IMR-90 (cell line): ENCODE measurements around the gene RFTN1. TPM values are rescaled to one million over a fixed set of nuclear protein-coding genes. Genes with fewer than 3 reads are reported as not detected.

Experiments used
- ATAC-seq: fragments of 200-7000 bp; cut with Tn5 transposase; 2 replicates; pipeline ENCODE4 v1.9.1; 2020; ENCODE audit warnings: low read depth, mild to moderate bottlenecking, moderate library complexity
- BruUV-seq: library from RNA; stranded (reverse); fragments of 400-500 nt; replicated peaks from 2 replicates; lab custom pipeline; 2021; lab: Mats Ljungman, UMichigan
- CTCF ChIA-PET: fragments of 300-600 bp; formaldehyde crosslinking; extraction: SDS; loops from one replicate; lab custom pipeline; 2021; ENCODE audit warnings: antibody characterized with exemption; lab: Yijun Ruan, JAX
- POLR2A ChIA-PET: fragments of 300-600 bp; sonication (Branson Sonifier 250); formaldehyde crosslinking; loops from one replicate; lab custom pipeline; 2022; ENCODE audit warnings: antibody characterized with exemption; ENCODE audit not compliant: unreplicated experiment; lab: Charles Lee
- DNase-seq: peaks from one replicate; pipeline ENCODE4 v3.0.0; 2013
- H2AFZ ChIP-seq: replicated peaks from 2 replicates; pipeline ENCODE3; 2013; ENCODE audit warnings: low read length, mild to moderate bottlenecking; ENCODE audit not compliant: poor library complexity
- H2AK5ac ChIP-seq: 2 replicates; pipeline ENCODE4 v1.6.1; 2013; ENCODE audit warnings: low read depth, low read length, inconsistent platforms
- H2AK9ac ChIP-seq: replicated peaks from 2 replicates; pipeline ENCODE3; 2013; ENCODE audit warnings: mild to moderate bottlenecking, low read depth, low read length, moderate library complexity; ENCODE audit not compliant: poor library complexity
- H2BK120ac ChIP-seq: 2 replicates; pipeline ENCODE4 v1.6.1; 2013; ENCODE audit warnings: low read depth, low read length, inconsistent platforms
- H2BK15ac ChIP-seq: 3 replicates; pipeline ENCODE4 v1.6.1; 2013; ENCODE audit warnings: low read depth, low read length, inconsistent platforms
- H2BK20ac ChIP-seq: 2 replicates; pipeline ENCODE4 v1.6.1; 2013; ENCODE audit warnings: low read depth, mild to moderate bottlenecking, inconsistent platforms, low read length, moderate library complexity
- H2BK5ac ChIP-seq: 2 replicates; pipeline ENCODE4 v1.6.1; 2013; ENCODE audit warnings: mild to moderate bottlenecking, low read depth, low read length, inconsistent platforms; ENCODE audit not compliant: poor library complexity, severe bottlenecking
- H3K14ac ChIP-seq: replicated peaks from 2 replicates; pipeline ENCODE4 v1.6.1; 2013; ENCODE audit warnings: low read depth, low read length, inconsistent platforms
- H3K18ac ChIP-seq: 2 replicates; pipeline ENCODE4 v1.6.1; 2013; ENCODE audit warnings: low read depth, low read length, control low read depth
- H3K23ac ChIP-seq: 2 replicates; pipeline ENCODE4 v1.6.1; 2013; ENCODE audit warnings: low read depth, low read length, inconsistent platforms
- H3K27ac ChIP-seq: 2 replicates; pipeline ENCODE4 v1.5.1; 2013; ENCODE audit warnings: mild to moderate bottlenecking, control low read depth, low read length; ENCODE audit not compliant: insufficient read depth
- H3K27me3 ChIP-seq: 2 replicates; pipeline ENCODE4 v1.6.1; 2013; ENCODE audit warnings: low read length; ENCODE audit not compliant: control insufficient read depth, insufficient read depth
- H3K36me3 ChIP-seq: 2 replicates; pipeline ENCODE4 v1.6.1; 2013; ENCODE audit warnings: low read length, mixed read lengths; ENCODE audit not compliant: control insufficient read depth, insufficient read depth
- H3K4ac ChIP-seq: 2 replicates; pipeline ENCODE4 v1.6.1; 2013; ENCODE audit warnings: low read depth, low read length, inconsistent platforms
- H3K4me1 ChIP-seq: 2 replicates; pipeline ENCODE4 v1.6.1; 2013; ENCODE audit warnings: low read length, mixed read lengths; ENCODE audit not compliant: control insufficient read depth, insufficient read depth
- H3K4me2 ChIP-seq: 2 replicates; pipeline ENCODE4 v1.6.1; 2013; ENCODE audit warnings: low read depth, mild to moderate bottlenecking, control low read depth, low read length, moderate library complexity
- H3K4me3 ChIP-seq: 2 replicates; pipeline ENCODE4 v1.5.1; 2013; ENCODE audit warnings: low read depth, mild to moderate bottlenecking, control low read depth, low read length, moderate library complexity; ENCODE audit not compliant: insufficient read depth
- H3K56ac ChIP-seq: 2 replicates; pipeline ENCODE4 v1.6.1; 2013; ENCODE audit warnings: low read length, inconsistent platforms; ENCODE audit not compliant: insufficient read depth; ENCODE audit errors: extremely low read depth
- H3K79me1 ChIP-seq, 2 experiments: 2 replicates each; pipeline ENCODE4 v1.6.1; 2013; ENCODE audit warnings: low read length in 2 of 2, inconsistent platforms in 1 of 2, low read depth in 1 of 2
- H3K9ac ChIP-seq: 2 replicates; pipeline ENCODE4 v1.6.1; 2013; ENCODE audit warnings: low read depth, low read length, control low read depth
- H3K9me1 ChIP-seq: 2 replicates; pipeline ENCODE4 v1.6.1; 2013; ENCODE audit warnings: low read length, inconsistent platforms; ENCODE audit not compliant: insufficient read depth
- H3K9me3 ChIP-seq: 2 replicates; pipeline ENCODE4 v1.6.1; 2013; ENCODE audit warnings: low read length; ENCODE audit not compliant: control insufficient read depth, insufficient read depth
- H4K20me1 ChIP-seq: 2 replicates; pipeline ENCODE4 v1.6.1; 2013; ENCODE audit warnings: low read length, inconsistent platforms; ENCODE audit not compliant: insufficient read depth
- H4K5ac ChIP-seq: 2 replicates; pipeline ENCODE4 v1.6.1; 2013; ENCODE audit warnings: mild to moderate bottlenecking, low read depth, low read length, control low read depth
- H4K8ac ChIP-seq, 2 experiments: 2 replicates each; pipeline ENCODE4 v1.6.1; 2013; ENCODE audit warnings: low read depth in 2 of 2, low read length in 2 of 2, control low read depth in 1 of 2, inconsistent platforms in 1 of 2
- H4K91ac ChIP-seq: 2 replicates; pipeline ENCODE4 v1.6.1; 2013; ENCODE audit warnings: low read depth, low read length, inconsistent platforms; ENCODE audit not compliant: insufficient read depth
- BHLHE40 ChIP-seq: fragments of 150-350 bp; IDR thresholded peaks from 2 replicates; pipeline ENCODE4 v1.6.1; 2016; ENCODE audit warnings: mild to moderate bottlenecking, low read depth, low read length
- FOS ChIP-seq: fragments of 150-350 bp; IDR thresholded peaks from 2 replicates; pipeline ENCODE4 v1.6.1; 2016; ENCODE audit warnings: low read depth, low read length
- MAFK ChIP-seq: IDR thresholded peaks from 2 replicates; pipeline ENCODE4 v1.6.1; 2012; ENCODE audit warnings: low read depth, low read length, improper control_type of control experiment
- MAZ ChIP-seq: IDR thresholded peaks from 2 replicates; pipeline ENCODE4 v1.6.1; 2012; ENCODE audit warnings: low read depth, mild to moderate bottlenecking, low read length, improper control_type of control experiment, moderate library complexity, borderline replicate concordance
- NFE2L2 ChIP-seq: fragments of 150-350 bp; IDR thresholded peaks from 2 replicates; pipeline ENCODE4 v1.6.1; 2016; ENCODE audit warnings: low read depth, mild to moderate bottlenecking, low read length
- RAD21 ChIP-seq: IDR thresholded peaks from 2 replicates; pipeline ENCODE4 v1.6.1; 2012; ENCODE audit warnings: low read length, improper control_type of control experiment
- RCOR1 ChIP-seq: IDR thresholded peaks from 2 replicates; pipeline ENCODE4 v1.6.1; 2012; ENCODE audit warnings: mild to moderate bottlenecking, low read length, improper control_type of control experiment; ENCODE audit not compliant: insufficient replicate concordance
- RFX5 ChIP-seq: IDR thresholded peaks from 2 replicates; pipeline ENCODE4 v1.8.0; 2012; ENCODE audit warnings: low read depth, mild to moderate bottlenecking, low read length, moderate library complexity
- SMC3 ChIP-seq: fragments of 150-350 bp; IDR thresholded peaks from 2 replicates; pipeline ENCODE4 v1.6.1; 2016; ENCODE audit warnings: low read depth, mild to moderate bottlenecking, antibody characterized with exemption, low read length, moderate library complexity
- WGBS, 2 experiments: methylation state at CpG; one replicate each; pipeline versions ENCODE4 v1.1.5 to v1.1.7; 2013; ENCODE audit warnings: missing lambda C conversion rate in 2 of 2; ENCODE audit not compliant: insufficient read length in 1 of 2; ENCODE audit errors: extremely low coverage in 2 of 2; 5-methylcytosine and 5-hydroxymethylcytosine counted together
- dilution Hi-C: fragments of 300-500 bp; cut with HindIII; formaldehyde crosslinking; loops from one replicate; pipeline ENCODE4 v1.14.3; 2018; ENCODE audit warnings: low sequenced_read_pairs; ENCODE audit not compliant: unreplicated experiment
- in situ Hi-C: fragments of 300-500 bp; cut with MboI; formaldehyde crosslinking; loops from 3 replicates; pipeline ENCODE4 v1.14.3; 2019; ENCODE audit warnings: low sequenced_read_pairs, inconsistent platforms, mixed read lengths
- intact Hi-C: fragments of 100-400 bp; cut with micrococcal nuclease; formaldehyde crosslinking; loops from 2 replicates; pipeline ENCODE4 v1.10.0; 2022
- polyA plus RNA-seq, 3 experiments: library from polyadenylated mRNA; depleted of rRNA; stranded (reverse); fragments of >200 nt; gene quantifications; 2 replicates each; pipeline ENCODE4 v1.2.3, GENCODE V29; 2012; ENCODE audit warnings: low replicate concordance in 1 of 3
- total RNA-seq: library from RNA; depleted of rRNA; stranded (reverse); fragments of >200 nt; gene quantifications from 2 replicates; pipeline ENCODE4 v1.2.3, GENCODE V29; 2012
- TF ChIP-seq, protein P1 (sequence below): fragments of 150-350 bp; IDR thresholded peaks from 2 replicates; pipeline ENCODE4 v1.6.1; 2016; ENCODE audit warnings: low read depth, mild to moderate bottlenecking, low read length, moderate library complexity, borderline replicate concordance

RFTN1 gene
- total and polyA plus RNA-seq, 2 of the 4 experiments (the other 2 are of a cell fraction): 45.0 to 52.0 TPM

DNA sequence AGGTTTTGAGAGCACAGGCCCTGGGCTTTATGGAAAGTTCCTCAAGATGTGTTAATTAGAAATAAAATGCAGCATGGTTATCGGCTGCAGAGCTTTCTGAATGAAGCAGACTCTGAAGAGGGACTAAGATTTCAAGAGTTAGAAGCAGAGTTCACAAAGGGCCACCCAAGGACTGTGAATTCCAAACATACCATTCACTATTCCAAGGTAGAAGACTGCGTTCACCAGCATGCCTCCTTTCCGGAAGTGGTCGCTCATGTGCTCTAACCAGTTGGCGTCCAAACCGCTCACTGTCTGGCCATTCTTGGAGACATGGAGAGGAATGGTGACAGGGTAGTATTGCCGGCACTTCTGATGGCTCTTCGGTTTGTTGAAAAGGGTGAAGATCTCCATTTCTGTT, 143.6 kb downstream of the RFTN1 start:
- Histone ChIP-seq H3K36me3 (peaks cover 34% of the 10 kb centered on the region), H3K9ac (no peak overlapping the region), H2BK20ac (no peak overlapping the region; the same call in 1 of the 2 replicates), H4K5ac (peak overlapping the region; percentile 42), H3K27ac (no peak overlapping the region), H2AFZ (no peak overlapping the region), H3K4me1 (peaks cover 20% of the 10 kb centered on the region), H4K8ac (peak overlapping the region in 1 of 2 experiments; percentile 27; a peak in 1 of 4 replicates), H3K14ac (peak overlapping the region; percentile 56), H3K4ac (0 out of 2 replicates have a peak overlapping the region, but pooled peaks have one; percentile 13), H3K9me1 (peaks cover 27% of the 10 kb centered on the region), H3K27me3 (no peaks in the 10 kb centered on the region), H3K9me3 (no peaks in the 10 kb centered on the region), H4K91ac (peak overlapping the region; percentile 24; the same call in 1 of the 2 replicates), H3K56ac (no peak overlapping the region), H2BK120ac (no peak overlapping the region), H2AK5ac (peak overlapping the region; percentile 77; the same call in 1 of the 2 replicates), H2BK5ac (no peak overlapping the region), H3K4me2 (no peak overlapping the region; the same call in 1 of the 2 replicates), H3K23ac (no peak overlapping the region), H3K18ac (no peak overlapping the region; the same call in 1 of the 2 replicates), H4K20me1 (peaks cover 4% of the 10 kb centered on the region; the same call in 1 of the 2 replicates), H2AK9ac (no peak overlapping the region), H2BK15ac (peak overlapping the region; percentile 26; the same call in 1 of the 3 replicates), H3K4me3 (no peak overlapping the region), H3K79me1 (peaks cover 27 to 62% of the 10 kb centered on the region in 2 experiments)
- in situ Hi-C loops: no loop called here
- ChIA-PET CTCF (no interaction called here), POLR2A (no interaction called here)
- intact Hi-C loops: no loop called here
- 92% methylated on average over 7 of the region's 8 CpGs; no CpG with 5 or more reads in 1 of the 2 experiments for WGBS, 2 experiments
- TF ChIP-seq NFE2L2 (no peak), RAD21 (no peak), SMC3 (no peak), RFX5 (no peak), BHLHE40 (no peak), FOS (no peak), MAFK (no peak), RCOR1 (no peak), MAZ (no peak)
- TF ChIP-seq, protein P1, sequence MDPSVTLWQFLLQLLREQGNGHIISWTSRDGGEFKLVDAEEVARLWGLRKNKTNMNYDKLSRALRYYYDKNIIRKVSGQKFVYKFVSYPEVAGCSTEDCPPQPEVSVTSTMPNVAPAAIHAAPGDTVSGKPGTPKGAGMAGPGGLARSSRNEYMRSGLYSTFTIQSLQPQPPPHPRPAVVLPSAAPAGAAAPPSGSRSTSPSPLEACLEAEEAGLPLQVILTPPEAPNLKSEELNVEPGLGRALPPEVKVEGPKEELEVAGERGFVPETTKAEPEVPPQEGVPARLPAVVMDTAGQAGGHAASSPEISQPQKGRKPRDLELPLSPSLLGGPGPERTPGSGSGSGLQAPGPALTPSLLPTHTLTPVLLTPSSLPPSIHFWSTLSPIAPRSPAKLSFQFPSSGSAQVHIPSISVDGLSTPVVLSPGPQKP: no peak
- no peak for DNase-seq
- BruUV-seq: no TSS peak
- ATAC-seq: no peak
- dilution Hi-C loops: no loop called here
